DOHH2 (cell line): ENCODE measurements around the gene SYNGAP1.

Experiments
- CTCF ChIP-seq: fragments of 200-600 bp; sonication (generic); IDR thresholded peaks from one replicate; pipeline ENCODE4 v1.5.1; 2014; ENCODE audit warnings: antibody characterized with exemption, mild to moderate bottlenecking, low read depth, low read length; ENCODE audit not compliant: poor library complexity, severe bottlenecking
- EZH2phosphoT487 ChIP-seq: fragments of 200-600 bp; sonication (generic); IDR thresholded peaks from 2 replicates; pipeline ENCODE4 v1.6.1; 2017; ENCODE audit warnings: borderline replicate concordance, mild to moderate bottlenecking, antibody characterized with exemption, low read length, moderate library complexity, mixed read lengths

GRCh38 chr6:33445119-33445603, 25.3 kb downstream of the SYNGAP1 start:
- TF ChIP-seq EZH2phosphoT487, result no peak
- TF ChIP-seq CTCF, result no peak
